Spleen (tissue), 3 donors: ENCODE results near the gene GPRIN3.

Experiments
- POLR2A ChIP-seq, 3 donors: fragments of 450-650 bp; IDR thresholded peaks; one replicate each; pipeline ENCODE4 v1.5.1; 2017; ENCODE audit warnings: antibody characterized with exemption in 3 of 3, mild to moderate bottlenecking in 1 of 3
- POLR2AphosphoS5 ChIP-seq, 3 donors: sonication (generic); formaldehyde crosslinking; IDR thresholded peaks; one replicate each; pipeline ENCODE4 v1.5.1; 2017; ENCODE audit warnings: antibody characterized with exemption in 3 of 3

DNA sequence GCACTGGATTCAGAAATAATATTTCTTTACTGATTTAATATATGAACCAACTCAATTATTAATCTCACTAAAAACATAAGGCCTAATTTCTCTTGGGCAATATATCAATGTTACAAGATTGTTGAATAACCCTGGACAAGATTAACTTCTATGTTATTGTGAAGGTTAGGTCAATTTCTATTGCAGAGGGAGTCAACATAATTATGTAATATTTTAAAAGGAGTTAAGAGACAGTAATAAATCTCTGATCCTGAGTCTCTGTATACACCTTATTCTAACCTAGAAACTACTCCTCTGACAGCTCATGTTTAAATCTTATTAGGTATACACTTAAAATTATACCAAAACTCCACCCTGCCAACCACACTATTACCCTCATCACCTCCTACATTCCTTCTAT is 15.1 kb upstream of the GPRIN3 start:
- TF ChIP-seq POLR2A (IDR thresholded peaks at IDR 0.05) = no peak
- TF ChIP-seq POLR2AphosphoS5 (IDR thresholded peaks at IDR 0.05) = no peak
